Measurements from ENCODE around the gene DAAM2. TPM values are rescaled to one million over a fixed set of nuclear protein-coding genes. Genes with fewer than 3 reads are reported as not detected.
A peak's percentile ranks its signal among the peaks of the same experiment; 100 is the strongest.

DAAM2 gene
- polyA plus RNA-seq, 3 donors = not detected

DNA sequence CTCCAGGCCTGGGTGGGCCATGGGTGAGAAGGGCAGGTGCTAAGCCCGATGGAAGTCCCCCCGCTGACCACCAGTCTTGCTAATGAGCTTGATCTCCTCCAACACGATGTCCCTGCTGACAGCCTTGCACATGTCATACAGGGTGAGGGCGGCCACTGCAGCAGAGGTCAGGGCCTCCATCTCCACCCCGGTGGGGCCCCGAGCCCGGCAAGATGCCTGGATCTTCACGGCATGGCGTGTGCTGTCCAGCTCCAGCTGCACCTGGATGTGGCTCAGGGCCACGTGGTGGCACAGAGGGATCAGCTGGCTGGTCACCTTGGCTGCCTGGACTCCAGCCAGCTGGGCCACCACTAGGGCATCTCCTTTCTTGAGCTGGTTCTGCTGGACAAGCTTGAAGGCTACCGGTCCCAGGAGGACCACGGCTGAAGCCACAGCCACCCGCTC, 114.2 kb downstream of the DAAM2 start:
- DNase-seq = no peak

GRCh38 chr6:39907871-39908575, 115.8 kb downstream of the DAAM2 start:
- Histone ChIP-seq H3K27me3 (ENCODE audit: control insufficient read depth in 2 of 2, insufficient read depth in 2 of 2, low read length in 2 of 2) (no peaks in the 10 kb centered on the region), H3K79me2 (ENCODE audit: insufficient read depth, low read length) (no peaks in the 10 kb centered on the region), H3K36me3 (replicated peaks in 1 of 2; ENCODE audit: control insufficient read depth in 1 of 2, insufficient read depth in 2 of 2, low read length in 2 of 2) (no peaks in the 10 kb centered on the region), H3K4me3 (replicated peaks in 1 of 3; ENCODE audit: low read depth in 2 of 3, low read length in 3 of 3) (no peak overlapping the region), H3K4me1 (ENCODE audit: control insufficient read depth in 1 of 2, insufficient read depth in 2 of 2, low read length in 2 of 2) (no peaks in the 10 kb centered on the region), H3K9me3 (replicated peaks in 1 of 2; ENCODE audit: control insufficient read depth in 1 of 2, insufficient read depth in 1 of 2, low read length in 2 of 2) (no peaks in the 10 kb centered on the region), H3K4me2 (replicated peaks; ENCODE audit: extremely low read depth, low read length, poor library complexity, severe bottlenecking) (no peak overlapping the region), H2AFZ (ENCODE audit: insufficient read depth, low read depth, low read length, poor library complexity, severe bottlenecking) (no peak overlapping the region), H4K20me1 (ENCODE audit: insufficient read depth, low read length) (no peaks in the 10 kb centered on the region), H3K27ac (ENCODE audit: low read depth in 1 of 2, low read length in 2 of 2) (no peak overlapping the region), H3K9ac (ENCODE audit: insufficient read depth, low read length, poor library complexity, severe bottlenecking) (no peak overlapping the region)
- Mint-ChIP-seq H3K27ac (no peak overlapping the region), H3K36me3 (no peaks in the 10 kb centered on the region), H3K4me1 (no peaks in the 10 kb centered on the region), H3K9me3 (peaks cover 0 to 3% (median 0%) of the 10 kb centered on the region in 7 donors), H3K4me3 (no peak overlapping the region), H3K27me3 (ENCODE audit: low read depth in 3 of 3) (peaks cover 1 to 5% (median 3%) of the 10 kb centered on the region in 3 donors)
- intact Hi-C loops (cut with micrococcal nuclease) = no loop called here
- DNase-seq = no peak
- TF ChIP-seq, protein P1, sequence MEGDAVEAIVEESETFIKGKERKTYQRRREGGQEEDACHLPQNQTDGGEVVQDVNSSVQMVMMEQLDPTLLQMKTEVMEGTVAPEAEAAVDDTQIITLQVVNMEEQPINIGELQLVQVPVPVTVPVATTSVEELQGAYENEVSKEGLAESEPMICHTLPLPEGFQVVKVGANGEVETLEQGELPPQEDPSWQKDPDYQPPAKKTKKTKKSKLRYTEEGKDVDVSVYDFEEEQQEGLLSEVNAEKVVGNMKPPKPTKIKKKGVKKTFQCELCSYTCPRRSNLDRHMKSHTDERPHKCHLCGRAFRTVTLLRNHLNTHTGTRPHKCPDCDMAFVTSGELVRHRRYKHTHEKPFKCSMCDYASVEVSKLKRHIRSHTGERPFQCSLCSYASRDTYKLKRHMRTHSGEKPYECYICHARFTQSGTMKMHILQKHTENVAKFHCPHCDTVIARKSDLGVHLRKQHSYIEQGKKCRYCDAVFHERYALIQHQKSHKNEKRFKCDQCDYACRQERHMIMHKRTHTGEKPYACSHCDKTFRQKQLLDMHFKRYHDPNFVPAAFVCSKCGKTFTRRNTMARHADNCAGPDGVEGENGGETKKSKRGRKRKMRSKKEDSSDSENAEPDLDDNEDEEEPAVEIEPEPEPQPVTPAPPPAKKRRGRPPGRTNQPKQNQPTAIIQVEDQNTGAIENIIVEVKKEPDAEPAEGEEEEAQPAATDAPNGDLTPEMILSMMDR (IDR thresholded peaks at IDR 0.05) = no peak
- WGBS (ENCODE audit: insufficient coverage) = no CpG with 5 or more reads among the region's 5 CpGs

More for the DNA sequence above, 114.2 kb downstream of the DAAM2 start:
- no peak overlapping the region for H3K27ac ChIP-seq (ENCODE audit: low read depth in 1 of 2, low read length in 2 of 2)
- no peak overlapping the region for H3K4me2 ChIP-seq (replicated peaks; ENCODE audit: extremely low read depth, low read length, poor library complexity, severe bottlenecking)
- no peaks in the 10 kb centered on the region for H3K36me3 ChIP-seq (replicated peaks in 1 of 2; ENCODE audit: control insufficient read depth in 1 of 2, insufficient read depth in 2 of 2, low read length in 2 of 2)
- H3K27me3 Mint-ChIP-seq (ENCODE audit: low read depth in 3 of 3) = peaks cover 2 to 9% (median 5%) of the 10 kb centered on the region in 3 donors
- H2AFZ ChIP-seq (ENCODE audit: insufficient read depth, low read depth, low read length, poor library complexity, severe bottlenecking) = no peak overlapping the region
- H3K36me3 Mint-ChIP-seq = no peaks in the 10 kb centered on the region
- no peaks in the 10 kb centered on the region for H3K4me1 ChIP-seq (ENCODE audit: control insufficient read depth in 1 of 2, insufficient read depth in 2 of 2, low read length in 2 of 2)
- H3K27ac Mint-ChIP-seq = peak overlapping the region in 1 of 7 donors; percentile 16
- 87% methylated on average over 13 of the region's 13 CpGs for WGBS (ENCODE audit: insufficient coverage)
- no peaks in the 10 kb centered on the region for H3K27me3 ChIP-seq (ENCODE audit: control insufficient read depth in 2 of 2, insufficient read depth in 2 of 2, low read length in 2 of 2)
- peaks cover 0 to 3% (median 0%) of the 10 kb centered on the region in 7 donors for H3K9me3 Mint-ChIP-seq
- no peak overlapping the region for H3K4me3 Mint-ChIP-seq
- no peaks in the 10 kb centered on the region for H3K79me2 ChIP-seq (ENCODE audit: insufficient read depth, low read length)
- no peak overlapping the region for H3K9ac ChIP-seq (ENCODE audit: insufficient read depth, low read length, poor library complexity, severe bottlenecking)
- no peak overlapping the region for H3K4me3 ChIP-seq (replicated peaks in 1 of 3; ENCODE audit: low read depth in 2 of 3, low read length in 3 of 3)
- H4K20me1 ChIP-seq (ENCODE audit: insufficient read depth, low read length) = no peaks in the 10 kb centered on the region
- intact Hi-C loops (cut with micrococcal nuclease) = no loop called here
- no peaks in the 10 kb centered on the region for H3K9me3 ChIP-seq (replicated peaks in 1 of 2; ENCODE audit: control insufficient read depth in 1 of 2, insufficient read depth in 1 of 2, low read length in 2 of 2)
- H3K4me1 Mint-ChIP-seq = no peaks in the 10 kb centered on the region
- TF ChIP-seq, protein P1 (IDR thresholded peaks at IDR 0.05) = no peak

Measured in CD14-positive monocyte (primary cell).